HepG2 (cell line): ENCODE measurements around the gene TMX2. TPM values are rescaled to one million over a fixed set of nuclear protein-coding genes. Genes with fewer than 3 reads are reported as not detected.

Experiments used
- ATAC-seq: fragments of 200-7000 bp; cut with Tn5 transposase; 3 replicates; pipeline ENCODE4 v1.9.1; 2020; ENCODE audit warnings: mild to moderate bottlenecking, moderate library complexity
- BruUV-seq: library from RNA; stranded (reverse); fragments of 400-500 nt; replicated peaks from 2 replicates; lab custom pipeline; 2021; lab: Mats Ljungman, UMichigan
- CTCF ChIA-PET: fragments of 300-600 bp; formaldehyde crosslinking; extraction: SDS; loops from one replicate; lab custom pipeline; 2021; ENCODE audit warnings: low total read pairs, inconsistent platforms, low intra/inter-chr PET ratio; lab: Yijun Ruan, JAX
- POLR2A ChIA-PET: fragments of 350-600 bp; sonication (Branson Sonifier 250); formaldehyde crosslinking; loops from one replicate; lab custom pipeline; 2020; ENCODE audit warnings: antibody characterized with exemption, inconsistent platforms; lab: Yijun Ruan, JAX
- DNase-seq: peaks from one replicate; pipeline ENCODE4 v3.0.0-alpha.2; 2015; ENCODE audit warnings: low spot score
- FAIRE-seq: peaks from 3 replicates; lab custom pipeline; 2011; peaks lifted over from hg19 to GRCh38; lab: Jason Lieb, UNC
- H2AFZ ChIP-seq: one replicate; pipeline ENCODE4 v1.6.1; 2011; ENCODE audit warnings: low read length, inconsistent platforms
- H3K27ac ChIP-seq: fragments of 300-600 bp; 3 replicates; pipeline ENCODE4 v1.8.0; 2011; ENCODE audit warnings: mixed run types, mild to moderate bottlenecking, mixed read lengths, low read length, inconsistent platforms; ENCODE audit not compliant: insufficient read depth; ENCODE audit errors: extremely low read length
- H3K27me3 ChIP-seq, 2 experiments: fragments of 200-600 bp in 1 of 2; 2 replicates in 1 of 2; 3 replicates in 1 of 2; pipeline versions ENCODE4 v1.6.0 to v1.8.0; 2011; ENCODE audit warnings: low read length in 2 of 2, mild to moderate bottlenecking in 2 of 2, moderate library complexity in 2 of 2, inconsistent platforms in 1 of 2; ENCODE audit not compliant: insufficient read depth in 2 of 2, control insufficient read depth in 1 of 2
- H3K36me3 ChIP-seq, 2 experiments: fragments of 200-600 bp in 1 of 2; replicated peaks in 1 of 2; 2 replicates in 1 of 2; 3 replicates in 1 of 2; pipeline versions ENCODE4 v1.5.1 to v1.8.0; 2011; ENCODE audit warnings: low read length in 2 of 2, inconsistent platforms in 1 of 2; ENCODE audit not compliant: insufficient read depth in 2 of 2, control insufficient read depth in 1 of 2
- H3K4me1 ChIP-seq: 2 replicates; pipeline ENCODE4 v1.5.1; 2012; ENCODE audit warnings: low read length, inconsistent platforms; ENCODE audit not compliant: insufficient read depth
- H3K4me2 ChIP-seq: 2 replicates; pipeline ENCODE4 v1.6.0; 2011; ENCODE audit warnings: low read depth, low read length, inconsistent platforms
- H3K4me3 ChIP-seq, 3 experiments: fragments of 200-600 bp in 1 of 3; sonication (generic), shearing (Covaris generic) in 1 of 3; replicated peaks in 1 of 3; 2 replicates each; pipeline ENCODE4 v1.5.1; 2011 to 2016; ENCODE audit warnings: low read length in 3 of 3, inconsistent platforms in 2 of 3, low read depth in 2 of 3, mild to moderate bottlenecking in 2 of 3, control low read depth in 1 of 3, mixed read lengths in 1 of 3; ENCODE audit not compliant: insufficient read depth in 1 of 3
- H3K79me2 ChIP-seq: one replicate; pipeline ENCODE4 v1.6.1; 2011; ENCODE audit warnings: low read length, inconsistent platforms; ENCODE audit not compliant: insufficient read depth
- H3K9ac ChIP-seq: 2 replicates; pipeline ENCODE4 v1.6.0; 2011; ENCODE audit warnings: mild to moderate bottlenecking, low read depth, low read length, inconsistent platforms; ENCODE audit not compliant: insufficient read depth
- H3K9me3 ChIP-seq: 2 replicates; pipeline ENCODE4 v1.5.1; 2012; ENCODE audit warnings: mild to moderate bottlenecking, low read length
- H4K20me1 ChIP-seq: 2 replicates; pipeline ENCODE4 v1.6.0; 2011; ENCODE audit warnings: inconsistent platforms, mild to moderate bottlenecking, low read length, moderate library complexity; ENCODE audit not compliant: insufficient read depth
- HOXA3 ChIP-seq: sonication (generic); formaldehyde crosslinking; IDR thresholded peaks from 2 replicates; pipeline ENCODE4 v1.5.0; 2020; ENCODE audit warnings: missing genetic modification reagents
- MIER3 ChIP-seq: IDR thresholded peaks from 2 replicates; pipeline ENCODE4 v1.6.1; 2016; ENCODE audit warnings: missing compliant biosample characterization, borderline replicate concordance
- MTF2 ChIP-seq: sonication (generic); formaldehyde crosslinking; IDR thresholded peaks from 2 replicates; pipeline ENCODE4 v1.5.0; 2020; ENCODE audit warnings: missing genetic modification reagents, borderline replicate concordance
- RFX1 ChIP-seq: fragments of 450-650 bp; IDR thresholded peaks from 2 replicates; pipeline ENCODE4 v1.6.1; 2017
- SP5 ChIP-seq: IDR thresholded peaks from 2 replicates; pipeline ENCODE4 v1.6.1; 2016; ENCODE audit warnings: low read depth, borderline replicate concordance
- ZBTB37 ChIP-seq: sonication (generic); formaldehyde crosslinking; IDR thresholded peaks from 2 replicates; pipeline ENCODE4 v1.4.0; 2020; ENCODE audit warnings: mild to moderate bottlenecking, missing genetic modification reagents
- ZSCAN22 ChIP-seq: sonication (generic); formaldehyde crosslinking; IDR thresholded peaks from 2 replicates; pipeline ENCODE4 v1.4.0; 2020; ENCODE audit warnings: mild to moderate bottlenecking, missing genetic modification reagents
- WGBS: methylation state at CpG from one replicate; pipeline ENCODE4 v1.1.6; 2017; ENCODE audit warnings: low lambda C conversion rate; 5-methylcytosine and 5-hydroxymethylcytosine counted together
- in situ Hi-C: cut with HindIII; loops from 2 replicates; pipeline ENCODE4 v1.10.0; 2017; ENCODE audit warnings: low pct_unique_long_range_greater_than_20kb; ENCODE audit not compliant: extremely low pct_ligation_motif_present
- intact Hi-C: fragments of 100-400 bp; cut with micrococcal nuclease; formaldehyde crosslinking; loops from one replicate; pipeline ENCODE4 v1.10.0; 2022; ENCODE audit not compliant: unreplicated experiment
- polyA plus RNA-seq, 8 experiments: library from polyadenylated mRNA; depleted of rRNA in 3 of 8; stranded (reverse) in 7 of 8; unstranded in 1 of 8; fragments of >200 nt; fragmentation: Illumina TruSeq in 4 of 8; extraction: Trizol in 4 of 8; gene quantifications; 2 replicates each; pipeline versions ENCODE4 v1.2.1 to v1.2.3, GENCODE V29; 2011 to 2016; ENCODE audit warnings: low read depth in 4 of 8, missing spikeins in 1 of 8, mixed read lengths in 1 of 8; ENCODE audit not compliant: insufficient read depth in 1 of 8
- total RNA-seq, 5 experiments: library from RNA; depleted of rRNA; stranded (reverse); fragments of >200 nt; fragmentation: Illumina TruSeq; extraction: Trizol; gene quantifications; 2 replicates each; pipeline ENCODE4 v1.2.3, GENCODE V29; 2016; ENCODE audit warnings: low read depth in 1 of 5
- TF ChIP-seq, protein P1 (sequence below): sonication (generic); formaldehyde crosslinking; IDR thresholded peaks from 2 replicates; pipeline ENCODE4 v1.4.0; 2020; ENCODE audit warnings: missing genetic modification reagents

Gene TMX2
- total and polyA plus RNA-seq, 2 of the 13 experiments (the other 11 are each of a cell fraction or from before 2014, with no cell fraction given) = 84.5 to 129 TPM

GRCh38 chr11:57663975-57664374 lies 48.4 kb upstream of the TMX2 start:
- Histone ChIP-seq H3K9ac (no peak overlapping the region), H4K20me1 (no peaks in the 10 kb centered on the region), H3K36me3 (peaks cover 11 to 22% of the 10 kb centered on the region in 2 experiments), H3K27me3 (no peaks in the 10 kb centered on the region; a peak in 1 of 5 replicates), H3K4me3 (no peak overlapping the region), H2AFZ (no peak overlapping the region), H3K9me3 (no peaks in the 10 kb centered on the region), H3K4me2 (no peak overlapping the region), H3K4me1 (peaks cover 8% of the 10 kb centered on the region), H3K79me2 (peaks cover 14% of the 10 kb centered on the region), H3K27ac (no peak overlapping the region)
- no peak for TF ChIP-seq SP5
- no peak for TF ChIP-seq ZSCAN22 (CRISPR knock-in tag)
- TF ChIP-seq HOXA3 = no peak
- 88% methylated on average over 9 of the region's 9 CpGs for WGBS
- POLR2A ChIA-PET = no interaction called here
- intact Hi-C loops = loop anchor here (10.0 kb wide), 1 partner anchor 141 kb away; no protein-coding TSS in a partner anchor
- in situ Hi-C loops = loop anchor here (25.0 kb wide), 2 partner anchors 623 to 848 kb away; partner anchors contain the start of gene OR5B21
- ATAC-seq (no peak), FAIRE-seq (no peak), DNase-seq (no peak)
- CTCF ChIA-PET = no interaction called here
- BruUV-seq = no TSS peak

DNA sequence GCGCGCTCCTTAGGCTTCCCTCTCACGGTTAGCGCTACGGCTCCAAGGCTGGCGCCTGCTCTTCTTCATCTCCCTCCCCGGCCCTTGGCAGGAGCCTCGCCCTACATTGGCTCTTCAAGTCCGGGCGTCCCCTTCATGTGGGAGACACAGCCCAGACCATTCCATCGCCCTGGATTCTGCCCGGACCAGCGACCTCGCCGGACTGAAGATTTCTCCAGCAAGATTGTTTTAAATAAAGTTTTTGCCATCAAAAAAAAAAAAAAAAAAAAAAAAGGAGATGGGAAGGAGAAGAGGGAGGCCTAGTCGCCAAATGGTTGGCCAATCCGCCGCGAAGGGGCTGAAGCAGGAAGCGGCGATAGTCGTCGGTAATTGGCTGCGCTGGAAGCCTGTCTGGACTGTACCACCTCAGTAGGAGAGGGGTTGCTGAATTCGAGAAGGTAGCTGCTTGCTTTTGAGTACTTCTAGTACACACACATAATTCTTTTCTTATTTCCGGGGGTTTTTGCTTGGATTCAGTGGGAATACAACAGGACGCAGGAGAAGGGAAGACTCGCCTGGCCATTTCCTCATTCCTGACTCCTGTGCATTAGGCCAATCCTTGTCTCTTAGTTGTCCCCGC lies 45.2 kb upstream of the TMX2 start:
- Histone ChIP-seq H3K9me3 (no peaks in the 10 kb centered on the region), H4K20me1 (no peaks in the 10 kb centered on the region), H3K4me1 (peaks cover 35% of the 10 kb centered on the region), H2AFZ (peak overlapping the region; percentile 99), H3K4me3 (peak overlapping the region; percentile 70 to 88 (median 81)), H3K4me2 (peak overlapping the region; percentile 90), H3K36me3 (peaks cover 3 to 8% of the 10 kb centered on the region in 2 experiments; a peak in 4 of 5 replicates), H3K9ac (peak overlapping the region; percentile 98), H3K79me2 (peaks cover 39% of the 10 kb centered on the region), H3K27ac (peak overlapping the region; percentile 98), H3K27me3 (no peaks in the 10 kb centered on the region; a peak in 1 of 5 replicates)
- DNase-seq = peak; percentile 96
- WGBS = 1% methylated on average over 27 of the region's 29 CpGs
- ChIA-PET POLR2A (interaction anchor here (0.7 to 1.8 kb wide), 5 partner anchors 10 to 329 kb away, joined by 3 to 7 read pairs (median 4); partner anchors contain the start of genes CLP1, MED19 and TMX2), CTCF (no interaction called here)
- ATAC-seq = peak; percentile 77
- in situ Hi-C loops (loop anchor here (25.0 kb wide), 2 partner anchors 620 to 845 kb away; partner anchors contain the start of gene OR5B21), intact Hi-C loops (loop anchor here (1.0 to 10.0 kb wide), 3 partner anchors 45 to 225 kb away; partner anchors contain the start of genes MED19 and TMX2)
- peak; percentile 81 for FAIRE-seq
- TSS peak; percentile 90 for BruUV-seq
- no peak for TF ChIP-seq ZBTB37 (CRISPR knock-in tag)
- TF ChIP-seq RFX1 = 0 out of 2 replicates have a peak, but pooled peaks have one; percentile 42
- TF ChIP-seq, protein P1, sequence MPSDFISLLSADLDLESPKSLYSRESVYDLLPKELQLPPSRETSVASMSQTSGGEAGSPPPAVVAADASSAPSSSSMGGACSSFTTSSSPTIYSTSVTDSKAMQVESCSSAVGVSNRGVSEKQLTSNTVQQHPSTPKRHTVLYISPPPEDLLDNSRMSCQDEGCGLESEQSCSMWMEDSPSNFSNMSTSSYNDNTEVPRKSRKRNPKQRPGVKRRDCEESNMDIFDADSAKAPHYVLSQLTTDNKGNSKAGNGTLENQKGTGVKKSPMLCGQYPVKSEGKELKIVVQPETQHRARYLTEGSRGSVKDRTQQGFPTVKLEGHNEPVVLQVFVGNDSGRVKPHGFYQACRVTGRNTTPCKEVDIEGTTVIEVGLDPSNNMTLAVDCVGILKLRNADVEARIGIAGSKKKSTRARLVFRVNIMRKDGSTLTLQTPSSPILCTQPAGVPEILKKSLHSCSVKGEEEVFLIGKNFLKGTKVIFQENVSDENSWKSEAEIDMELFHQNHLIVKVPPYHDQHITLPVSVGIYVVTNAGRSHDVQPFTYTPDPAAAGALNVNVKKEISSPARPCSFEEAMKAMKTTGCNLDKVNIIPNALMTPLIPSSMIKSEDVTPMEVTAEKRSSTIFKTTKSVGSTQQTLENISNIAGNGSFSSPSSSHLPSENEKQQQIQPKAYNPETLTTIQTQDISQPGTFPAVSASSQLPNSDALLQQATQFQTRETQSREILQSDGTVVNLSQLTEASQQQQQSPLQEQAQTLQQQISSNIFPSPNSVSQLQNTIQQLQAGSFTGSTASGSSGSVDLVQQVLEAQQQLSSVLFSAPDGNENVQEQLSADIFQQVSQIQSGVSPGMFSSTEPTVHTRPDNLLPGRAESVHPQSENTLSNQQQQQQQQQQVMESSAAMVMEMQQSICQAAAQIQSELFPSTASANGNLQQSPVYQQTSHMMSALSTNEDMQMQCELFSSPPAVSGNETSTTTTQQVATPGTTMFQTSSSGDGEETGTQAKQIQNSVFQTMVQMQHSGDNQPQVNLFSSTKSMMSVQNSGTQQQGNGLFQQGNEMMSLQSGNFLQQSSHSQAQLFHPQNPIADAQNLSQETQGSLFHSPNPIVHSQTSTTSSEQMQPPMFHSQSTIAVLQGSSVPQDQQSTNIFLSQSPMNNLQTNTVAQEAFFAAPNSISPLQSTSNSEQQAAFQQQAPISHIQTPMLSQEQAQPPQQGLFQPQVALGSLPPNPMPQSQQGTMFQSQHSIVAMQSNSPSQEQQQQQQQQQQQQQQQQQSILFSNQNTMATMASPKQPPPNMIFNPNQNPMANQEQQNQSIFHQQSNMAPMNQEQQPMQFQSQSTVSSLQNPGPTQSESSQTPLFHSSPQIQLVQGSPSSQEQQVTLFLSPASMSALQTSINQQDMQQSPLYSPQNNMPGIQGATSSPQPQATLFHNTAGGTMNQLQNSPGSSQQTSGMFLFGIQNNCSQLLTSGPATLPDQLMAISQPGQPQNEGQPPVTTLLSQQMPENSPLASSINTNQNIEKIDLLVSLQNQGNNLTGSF = peak; percentile 11; the same call in 1 of the 2 replicates
- no peak; the same call in 1 of the 2 replicates for TF ChIP-seq MIER3 (CRISPR knock-in tag)
- no peak for TF ChIP-seq MTF2 (CRISPR knock-in tag)
